ENCODE measurements around the gene ATP11A.

The ATP11A gene

GRCh38 chr13:112821340-112822055 is 131.7 kb downstream of the ATP11A start:
- DNase-seq (ENCODE audit: low spot score) = no peak

GRCh38 chr13:112822851-112823250 is 133.0 kb downstream of the ATP11A start:
- DNase-seq (ENCODE audit: low spot score) = no peak

- no peak for DNase-seq (ENCODE audit: low spot score)
These were observed 134.6 kb downstream of the ATP11A start for GRCh38 chr13:112824429-112824828.

GRCh38 chr13:112825071-112825470 is 135.2 kb downstream of the ATP11A start:
- no peak for DNase-seq (ENCODE audit: low spot score)

GRCh38 chr13:112825875-112826274 is 136.0 kb downstream of the ATP11A start:
- DNase-seq (ENCODE audit: low spot score) = no peak

- DNase-seq (ENCODE audit: low spot score) = no peak
These were observed 136.7 kb downstream of the ATP11A start for GRCh38 chr13:112826565-112826964.

- DNase-seq (ENCODE audit: low spot score) = no peak
These were observed 138.4 kb downstream of the ATP11A start for GRCh38 chr13:112828082-112828699.

- no peak for DNase-seq (ENCODE audit: low spot score)
These were observed 138.9 kb downstream of the ATP11A start for GRCh38 chr13:112828756-112829155.

GRCh38 chr13:112831196-112831595 is 141.4 kb downstream of the ATP11A start:
- no peak for DNase-seq (ENCODE audit: low spot score)

- DNase-seq (ENCODE audit: low spot score) = no peak
These were observed 142.0 kb downstream of the ATP11A start for GRCh38 chr13:112831801-112832200.

- no peak for DNase-seq (ENCODE audit: low spot score)
These were observed 143.0 kb downstream of the ATP11A start for GRCh38 chr13:112832811-112833210.

- no peak for DNase-seq (ENCODE audit: low spot score)
These were observed 143.9 kb downstream of the ATP11A start for GRCh38 chr13:112833551-112834257.

- DNase-seq (ENCODE audit: low spot score) = no peak
These were observed 145.5 kb downstream of the ATP11A start for GRCh38 chr13:112835344-112835743.

GRCh38 chr13:112835796-112836195 is 146.0 kb downstream of the ATP11A start:
- DNase-seq (ENCODE audit: low spot score) = no peak

GRCh38 chr13:112836940-112837339 is 147.1 kb downstream of the ATP11A start:
- no peak for DNase-seq (ENCODE audit: low spot score)

- no peak for DNase-seq (ENCODE audit: low spot score)
These were observed 147.7 kb downstream of the ATP11A start for GRCh38 chr13:112837371-112838037.

- DNase-seq (ENCODE audit: low spot score) = no peak
These were observed 148.4 kb downstream of the ATP11A start for GRCh38 chr13:112838038-112838841.

GRCh38 chr13:112838842-112839117 is 148.9 kb downstream of the ATP11A start:
- no peak for DNase-seq (ENCODE audit: low spot score)

- no peak for DNase-seq (ENCODE audit: low spot score)
These were observed 149.7 kb downstream of the ATP11A start for GRCh38 chr13:112839356-112840105.

- DNase-seq (ENCODE audit: low spot score) = no peak
These were observed 150.8 kb downstream of the ATP11A start for GRCh38 chr13:112840472-112841302.
